Limb (tissue), 2 donors: ENCODE data around the gene SH3GL3.

Experiments
- DNase-seq, 2 donors: peaks; one replicate each; pipeline ENCODE4 v3.0.0-alpha.2; 2016; ENCODE audit errors: extremely low spot score in 2 of 2

Gene SH3GL3

DNA sequence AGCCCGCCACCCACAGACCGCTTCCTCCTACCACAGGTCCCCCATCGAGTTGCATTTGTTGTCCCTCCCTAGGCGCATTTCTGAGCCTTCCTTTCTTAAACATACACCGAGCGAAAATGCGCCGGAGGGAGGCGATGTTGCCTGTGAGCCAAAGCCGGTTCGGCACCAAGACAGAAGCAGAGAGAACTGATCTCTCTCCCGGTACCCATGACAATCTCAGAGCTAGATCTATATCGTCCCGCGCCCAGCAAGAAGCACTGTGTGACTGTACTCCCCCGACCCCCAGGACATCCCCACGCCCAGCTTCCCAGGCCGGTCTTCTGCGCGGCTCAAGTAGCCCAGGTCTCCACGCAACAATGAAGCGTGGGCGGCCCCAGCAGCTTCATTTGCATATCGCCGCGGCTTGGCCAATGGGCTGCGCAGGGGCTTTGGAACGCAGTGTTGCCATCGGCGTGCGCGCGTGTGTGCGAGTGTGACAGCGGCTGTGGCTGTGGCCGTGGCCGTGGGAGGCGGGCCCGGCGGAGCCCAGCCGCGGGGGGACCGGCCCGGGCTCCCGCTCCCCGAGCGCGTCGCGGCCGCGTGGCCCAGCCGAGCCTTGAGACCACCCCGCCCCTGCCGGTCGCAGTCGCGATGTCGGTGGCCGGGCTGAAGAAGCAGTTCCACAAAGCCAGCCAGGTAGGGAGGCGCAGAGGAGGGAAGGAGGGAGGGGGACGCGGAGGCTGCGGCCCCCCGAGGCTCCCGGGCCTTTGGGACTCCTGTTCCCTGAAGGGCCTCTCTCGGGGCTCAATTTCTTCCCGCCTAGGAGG, at the start of gene SH3GL3:
TSS of gene SH3GL3 (plus strand) at position 438 of the 806 bp plus-strand sequence. CDS start at position 631, 193 bp downstream.
- DNase-seq: peak; percentile 83 to 89

- no peak for DNase-seq
Measured at GRCh38 chr15:83398626-83399025, 48.5 kb upstream of the SH3GL3 start.

DNA sequence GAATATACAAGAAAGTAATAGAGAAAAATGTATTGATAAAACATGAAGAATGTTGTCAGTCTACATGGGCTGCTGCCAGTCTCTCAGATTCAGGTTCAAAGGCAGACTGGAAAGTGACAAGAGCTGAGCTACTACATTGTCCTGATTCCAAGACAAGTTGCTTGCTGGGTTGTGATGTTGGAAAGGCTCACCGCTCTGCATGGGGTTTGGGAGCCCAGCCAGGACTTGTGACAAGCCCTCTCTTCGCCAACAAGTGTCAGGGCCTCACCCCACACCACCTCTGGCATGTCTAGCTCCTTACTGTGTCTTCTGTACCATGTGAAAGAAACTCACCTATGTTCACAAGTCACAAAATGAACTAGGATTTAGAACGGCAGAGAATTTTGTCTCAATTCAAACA, 43.0 kb upstream of the SH3GL3 start:
- no peak for DNase-seq

GRCh38 chr15:83410532-83410931, 36.6 kb upstream of the SH3GL3 start:
- no peak for DNase-seq

DNA sequence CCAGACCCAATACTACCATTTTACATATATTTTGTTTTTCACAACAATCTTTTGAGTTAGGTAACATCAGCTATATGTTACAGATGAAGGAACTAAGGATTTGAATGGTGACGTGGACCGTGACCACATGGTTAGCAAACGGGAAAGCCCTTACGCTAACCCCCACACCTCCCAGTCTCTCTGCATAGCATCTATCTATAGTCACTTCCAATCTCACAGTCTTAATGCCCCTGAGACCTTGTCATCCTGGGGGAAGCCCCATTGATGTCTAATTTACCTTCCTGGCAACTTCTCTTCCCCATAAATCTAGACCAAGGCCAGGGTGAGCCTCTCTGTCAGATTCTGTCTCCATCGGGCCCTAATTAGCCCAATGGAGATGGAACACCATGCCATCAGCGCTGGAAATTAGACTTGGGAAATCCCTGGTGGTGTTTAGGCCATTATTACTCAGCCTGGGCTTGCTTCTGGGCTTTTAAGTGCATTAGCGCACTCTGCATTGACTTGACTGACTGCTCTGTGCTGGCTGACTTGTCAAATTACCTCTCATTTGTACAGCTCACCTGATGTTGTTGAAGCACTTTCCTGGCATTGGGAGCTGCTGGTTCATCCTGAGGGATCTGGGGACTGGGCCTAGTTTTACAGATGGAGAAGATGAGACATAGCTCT, 34.0 kb upstream of the SH3GL3 start:
- DNase-seq: no peak

DNA sequence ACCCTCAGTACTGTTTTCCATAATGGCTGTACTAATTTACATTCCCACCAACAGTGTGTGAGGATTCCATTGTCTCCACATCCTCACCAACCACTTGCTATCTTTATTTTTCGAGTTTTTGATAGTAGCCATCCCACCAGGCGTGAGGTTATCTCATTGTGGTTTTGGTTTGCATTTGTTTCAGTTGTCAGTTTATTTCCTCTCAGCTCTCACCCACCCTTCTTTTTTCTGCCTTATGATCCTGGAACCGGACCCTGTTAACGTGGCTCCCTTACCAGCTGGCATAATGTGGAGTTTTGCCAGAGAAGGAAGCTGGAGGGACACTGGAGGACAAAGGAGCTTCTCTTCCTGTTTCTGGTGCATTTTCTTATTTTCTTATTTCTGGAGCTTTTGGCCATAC, 25.1 kb upstream of the SH3GL3 start:
- no peak for DNase-seq

DNA sequence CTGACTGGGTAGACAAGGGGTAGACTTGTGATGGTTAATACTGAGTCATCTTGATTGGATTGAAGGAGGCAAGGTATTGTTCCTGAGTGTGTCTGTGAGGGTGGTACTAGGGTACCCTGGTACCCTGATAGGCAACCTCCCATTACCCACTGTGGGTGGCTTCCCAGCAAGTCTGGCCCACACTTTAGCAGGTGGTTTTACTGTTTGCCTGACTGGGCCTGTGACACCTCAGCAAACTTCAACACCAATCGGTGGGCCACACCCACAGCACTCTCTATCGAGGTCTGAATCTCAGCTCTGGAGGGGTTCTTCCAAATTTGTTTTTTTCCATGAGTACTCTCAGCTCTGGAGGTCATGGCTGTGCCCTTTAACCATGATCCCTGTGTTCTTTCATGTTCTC, 24.6 kb upstream of the SH3GL3 start:
- no peak for DNase-seq

DNA sequence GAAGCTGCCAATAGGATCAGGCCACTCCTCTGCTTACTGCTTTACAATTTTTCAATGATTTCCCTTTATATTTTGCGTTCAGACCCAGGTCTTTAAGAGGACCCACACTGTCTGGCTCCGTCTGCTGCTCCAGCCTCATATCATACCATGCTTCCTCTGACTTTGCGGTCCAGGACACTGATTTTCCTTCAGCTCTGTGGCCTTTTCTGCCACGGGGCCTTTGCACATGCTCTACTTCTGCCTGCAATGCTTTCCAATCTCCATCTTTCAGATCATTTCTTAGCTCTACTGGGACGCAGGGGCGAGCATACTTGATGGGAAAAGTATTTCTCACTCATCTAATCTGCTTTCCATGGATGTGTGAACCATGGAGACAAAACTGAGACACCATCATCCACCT, 23.0 kb upstream of the SH3GL3 start:
- DNase-seq: no peak

DNA sequence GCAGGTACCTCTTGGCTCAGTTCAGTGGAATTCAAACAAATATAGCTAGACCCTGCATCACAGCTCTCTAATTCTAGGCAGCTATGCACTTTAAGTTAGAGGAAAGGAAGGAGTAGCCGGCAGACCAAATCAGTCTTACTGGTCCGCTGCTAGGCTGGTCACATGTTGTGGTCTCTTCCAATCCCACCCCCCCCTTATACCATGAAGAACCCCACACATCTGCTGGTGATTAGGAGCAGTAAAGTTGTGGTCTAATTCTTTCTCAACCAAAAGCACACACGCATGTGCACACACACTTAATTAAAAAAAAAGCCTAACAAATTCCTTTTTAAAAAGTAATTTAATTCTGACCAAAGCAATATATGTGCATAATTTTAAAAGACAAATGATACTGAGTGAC, 16.7 kb upstream of the SH3GL3 start:
- DNase-seq: no peak

DNA sequence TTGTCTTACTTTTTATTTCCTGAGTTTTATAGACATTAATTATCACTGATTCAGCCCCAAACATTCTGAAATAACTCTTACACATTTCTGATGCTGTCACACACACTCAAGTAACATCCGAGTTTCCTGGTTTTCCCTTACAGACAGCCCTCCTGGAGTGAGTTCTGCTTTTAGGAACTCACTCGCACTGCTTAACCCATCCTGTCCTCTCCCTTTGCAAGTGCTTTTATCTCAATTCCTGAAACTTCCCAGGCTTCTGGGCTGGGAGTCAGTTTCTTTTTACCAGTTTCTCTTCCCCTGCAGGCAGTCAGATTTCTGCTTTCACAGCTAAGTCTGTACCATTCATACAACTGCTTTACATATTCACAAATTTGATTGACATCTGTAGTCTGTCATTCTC, 15.6 kb upstream of the SH3GL3 start:
- no peak for DNase-seq

GRCh38 chr15:83435202-83435601, 11.9 kb upstream of the SH3GL3 start:
- DNase-seq: no peak

GRCh38 chr15:83435782-83436181, 11.4 kb upstream of the SH3GL3 start:
- DNase-seq: no peak

GRCh38 chr15:83436513-83437158, 10.5 kb upstream of the SH3GL3 start:
- DNase-seq: peak in 1 of 2 donors; percentile 54

- no peak for DNase-seq
Measured at GRCh38 chr15:83443076-83443847, 3.9 kb upstream of the SH3GL3 start.

DNA sequence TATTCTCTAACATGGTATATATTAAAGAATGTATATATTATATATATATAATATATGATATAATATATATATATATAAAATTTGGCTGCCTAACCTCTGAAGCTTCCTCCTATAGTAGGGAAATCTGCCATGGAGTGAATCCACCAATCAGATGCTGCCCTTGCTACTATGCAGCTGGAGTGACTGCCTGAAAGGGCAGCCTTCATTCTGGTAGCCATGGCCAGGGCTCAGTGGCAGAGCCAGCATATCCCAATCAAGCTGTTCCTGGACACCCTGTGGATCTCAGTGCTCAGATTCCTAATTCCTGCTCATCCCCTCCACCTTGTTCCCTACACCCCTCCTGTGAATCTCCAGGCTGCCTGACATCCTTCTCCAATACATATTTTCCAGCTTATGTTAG, 2.2 kb upstream of the SH3GL3 start:
- DNase-seq: no peak

GRCh38 chr15:83445643-83446042, 1.5 kb upstream of the SH3GL3 start:
- DNase-seq: no peak

GRCh38 chr15:83446417-83446816, 724 bp upstream of the SH3GL3 start:
- no peak for DNase-seq

- DNase-seq: no peak
Measured at GRCh38 chr15:83449250-83449671, 2.1 kb downstream of the SH3GL3 start.

DNA sequence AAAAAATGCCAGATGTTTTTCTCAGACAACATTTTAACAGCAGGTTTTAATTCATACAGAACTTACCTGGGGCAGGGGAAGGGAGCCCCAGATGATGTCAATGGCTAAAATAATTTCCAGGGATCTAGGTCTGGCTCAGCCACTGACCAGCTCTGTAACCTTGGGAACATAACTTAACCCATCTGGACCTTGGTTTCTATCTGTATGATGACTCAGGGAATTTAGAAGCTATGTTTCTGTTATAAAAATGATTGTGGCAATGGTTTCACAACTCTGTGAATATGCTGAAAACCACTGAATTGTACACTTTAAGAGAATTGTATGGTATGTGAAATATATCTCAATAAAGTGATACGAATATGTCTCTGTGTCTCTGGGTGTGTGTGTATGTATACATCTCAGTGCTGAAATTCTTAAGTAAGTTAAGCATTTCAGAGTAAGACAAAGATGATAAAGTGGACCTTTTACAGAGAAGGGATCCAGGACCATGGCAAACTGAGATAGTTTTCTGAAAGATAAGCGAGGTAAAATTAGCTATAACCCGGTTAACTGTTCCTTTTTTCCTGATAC, 2.9 kb downstream of the SH3GL3 start:
- no peak for DNase-seq

DNA sequence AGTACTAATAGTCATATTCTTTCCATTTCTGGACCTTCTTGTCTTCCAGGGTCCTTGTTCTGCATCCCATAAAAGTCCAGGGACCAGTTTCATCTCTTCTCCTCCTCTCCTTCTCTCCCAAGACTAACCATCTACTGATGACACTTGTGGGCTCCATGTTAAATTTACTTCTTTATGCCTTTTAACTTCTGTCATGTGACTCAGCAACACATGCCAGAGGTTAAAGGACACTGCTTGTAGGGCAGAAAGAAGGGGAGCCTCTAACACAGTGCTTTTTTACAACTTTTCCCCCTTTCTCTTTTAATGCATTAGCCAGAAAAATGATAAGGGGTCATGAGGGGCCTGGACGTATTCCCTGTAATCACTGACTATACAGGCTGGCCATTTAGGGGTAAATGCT, 10.0 kb downstream of the SH3GL3 start:
- DNase-seq: no peak

- DNase-seq: no peak
Measured at GRCh38 chr15:83458381-83458780, 11.2 kb downstream of the SH3GL3 start.
